ENCODE data around the gene COL24A1. TPM values are rescaled to one million over a fixed set of nuclear protein-coding genes. Genes with fewer than 3 reads are reported as not detected.
A peak's percentile ranks its signal among the peaks of the same experiment; 100 is the strongest.

Gene COL24A1
- total and polyA plus RNA-seq, 2 experiments from 2014 or later: 0.32 to 0.54 TPM

- no peaks in the 10 kb centered on the region for H3K4me1 ChIP-seq (ENCODE audit: low read depth)
- H3K27ac ChIP-seq: no peak overlapping the region
- TF ChIP-seq CTCF (IDR thresholded peaks at IDR 0.05; ENCODE audit: low read depth, low read length): no peak
- DNase-seq (ENCODE audit: low read depth in 1 of 2, low spot score in 1 of 2): no peak
- no peaks in the 10 kb centered on the region for H3K36me3 ChIP-seq
- no peaks in the 10 kb centered on the region for H3K9me3 ChIP-seq (ENCODE audit: low read depth)
- H3K27me3 ChIP-seq: no peaks in the 10 kb centered on the region
- H3K4me3 ChIP-seq: no peak overlapping the region
Observed at GRCh38 chr1:85862456-85862855, 294.1 kb downstream of the COL24A1 start.

- Histone ChIP-seq H3K27me3 (no peaks in the 10 kb centered on the region), H3K4me1 (ENCODE audit: low read depth) (no peaks in the 10 kb centered on the region), H3K9me3 (ENCODE audit: low read depth) (no peaks in the 10 kb centered on the region), H3K27ac (no peak overlapping the region), H3K4me3 (no peak overlapping the region), H3K36me3 (no peaks in the 10 kb centered on the region)
- DNase-seq (ENCODE audit: low read depth in 1 of 2, low spot score in 1 of 2): no peak
- no peak for TF ChIP-seq CTCF (IDR thresholded peaks at IDR 0.05; ENCODE audit: low read depth, low read length)
Observed at GRCh38 chr1:85857991-85858390, 298.6 kb downstream of the COL24A1 start.

- no peaks in the 10 kb centered on the region for H3K27me3 ChIP-seq
- DNase-seq (ENCODE audit: low read depth in 1 of 2, low spot score in 1 of 2): peak in 1 of 2 donors; percentile 89
Observed at GRCh38 chr1:85850238-85850637, 306.3 kb downstream of the COL24A1 start.

GRCh38 chr1:85849660-85850059, 306.9 kb downstream of the COL24A1 start:
- DNase-seq (ENCODE audit: low read depth in 1 of 2, low spot score in 1 of 2): no peak
- Histone ChIP-seq H3K36me3 (no peaks in the 10 kb centered on the region), H3K27ac (no peak overlapping the region), H3K4me3 (no peak overlapping the region), H3K4me1 (ENCODE audit: low read depth) (no peaks in the 10 kb centered on the region), H3K27me3 (no peaks in the 10 kb centered on the region), H3K9me3 (ENCODE audit: low read depth) (no peaks in the 10 kb centered on the region)
- TF ChIP-seq CTCF (IDR thresholded peaks at IDR 0.05; ENCODE audit: low read depth, low read length): no peak

More at GRCh38 chr1:85850238-85850637, 306.3 kb downstream of the COL24A1 start:
- peak; percentile 36 for TF ChIP-seq CTCF (IDR thresholded peaks at IDR 0.05; ENCODE audit: low read depth, low read length)
- no peak overlapping the region for H3K4me3 ChIP-seq
- H3K9me3 ChIP-seq (ENCODE audit: low read depth): no peaks in the 10 kb centered on the region
- no peak overlapping the region for H3K27ac ChIP-seq
- H3K4me1 ChIP-seq (ENCODE audit: low read depth): no peaks in the 10 kb centered on the region
- H3K36me3 ChIP-seq: no peaks in the 10 kb centered on the region

- TF ChIP-seq CTCF (IDR thresholded peaks at IDR 0.05; ENCODE audit: low read depth, low read length): no peak
- Histone ChIP-seq H3K4me3 (no peak overlapping the region), H3K27ac (no peak overlapping the region), H3K9me3 (ENCODE audit: low read depth) (no peaks in the 10 kb centered on the region), H3K27me3 (no peaks in the 10 kb centered on the region), H3K4me1 (ENCODE audit: low read depth) (no peaks in the 10 kb centered on the region), H3K36me3 (no peaks in the 10 kb centered on the region)
- DNase-seq (ENCODE audit: low read depth in 1 of 2, low spot score in 1 of 2): no peak
Observed at GRCh38 chr1:85847356-85847755, 309.2 kb downstream of the COL24A1 start.

GRCh38 chr1:85846706-85847105, 309.9 kb downstream of the COL24A1 start:
- Histone ChIP-seq H3K9me3 (ENCODE audit: low read depth) (no peaks in the 10 kb centered on the region), H3K27me3 (no peaks in the 10 kb centered on the region), H3K27ac (no peak overlapping the region), H3K36me3 (no peaks in the 10 kb centered on the region), H3K4me3 (no peak overlapping the region), H3K4me1 (ENCODE audit: low read depth) (no peaks in the 10 kb centered on the region)
- TF ChIP-seq CTCF (IDR thresholded peaks at IDR 0.05; ENCODE audit: low read depth, low read length): no peak
- no peak for DNase-seq (ENCODE audit: low read depth in 1 of 2, low spot score in 1 of 2)
